ENCODE results near the gene FAM111B. TPM values are rescaled to one million over a fixed set of nuclear protein-coding genes. Genes with fewer than 3 reads are reported as not detected.
"Not testable (repeated sequence)": the region's sequence is repeated elsewhere in the genome, so short reads cannot be mapped to it uniquely, and the experiment has no call there.

The FAM111B gene
- total and polyA plus RNA-seq, 9 donors, result 0.12 to 1.9 (median 0.18) TPM; not detected in 2

- Histone ChIP-seq H3K36me3 (no peaks in the 10 kb centered on the region), H3K27me3 (no peaks in the 10 kb centered on the region), H3K9me3 (no peaks in the 10 kb centered on the region), H3K4me3 (no peak overlapping the region), H3K4me1 (ENCODE audit: insufficient read depth) (peaks cover 3% of the 10 kb centered on the region), H3K27ac (no peak overlapping the region)
- 7 to 12% (median 9%) methylated on average over 23 of the region's 23 CpGs for WGBS, 3 donors
- peak in 1 of 5 donors; percentile 11 for DNase-seq
- intact Hi-C loops (cut with DNase I), result no loop called here
- TF ChIP-seq EP300 (IDR thresholded peaks at IDR 0.05) (no peak), CTCF (IDR thresholded peaks at IDR 0.05) (no peak), POLR2A (IDR thresholded peaks at IDR 0.05) (no peak)
Observed at GRCh38 chr11:59102259-59102765, 4.7 kb upstream of the FAM111B start.

GRCh38 chr11:59107721-59108120 is 684 bp downstream of the FAM111B start:
- intact Hi-C loops (cut with DNase I); H3K27ac ChIP-seq; H3K4me1 ChIP-seq (ENCODE audit: insufficient read depth); H3K9me3 ChIP-seq; DNase-seq; H3K36me3 ChIP-seq; H3K4me3 ChIP-seq; H3K27me3 ChIP-seq: not testable (repeated sequence)
- 26 to 31% (median 29%) methylated on average over 10 of the region's 10 CpGs for whole genome bisulfite sequencing, 3 donors

- H3K27ac ChIP-seq, result no peak overlapping the region
- H3K27me3 ChIP-seq, result no peaks in the 10 kb centered on the region
- WGBS, 3 donors, result 69 to 83% (median 72%) methylated on average over 2 of the region's 2 CpGs
- no peak for DNase-seq
- intact Hi-C loops (cut with DNase I), result no loop called here
- no peaks in the 10 kb centered on the region for H3K36me3 ChIP-seq
- no peaks in the 10 kb centered on the region for H3K9me3 ChIP-seq
- TF ChIP-seq CTCF (IDR thresholded peaks at IDR 0.05) (no peak), EP300 (IDR thresholded peaks at IDR 0.05) (no peak), POLR2A (IDR thresholded peaks at IDR 0.05) (no peak)
- no peak overlapping the region for H3K4me3 ChIP-seq
- no peaks in the 10 kb centered on the region for H3K4me1 ChIP-seq (ENCODE audit: insufficient read depth)
Observed at GRCh38 chr11:59112494-59112893, 5.5 kb downstream of the FAM111B start.

GRCh38 chr11:59114344-59114743 is 7.3 kb downstream of the FAM111B start:
- intact Hi-C loops (cut with DNase I), result no loop called here
- DNase-seq, result no peak
- WGBS, 3 donors, result 98 to 99% (median 99%) methylated on average over 3 of the region's 3 CpGs
- no peaks in the 10 kb centered on the region for H3K4me1 ChIP-seq (ENCODE audit: insufficient read depth)
- H3K27ac ChIP-seq, result no peak overlapping the region
- H3K4me3 ChIP-seq, result no peak overlapping the region
- no peaks in the 10 kb centered on the region for H3K36me3 ChIP-seq
- no peaks in the 10 kb centered on the region for H3K9me3 ChIP-seq
- TF ChIP-seq EP300 (IDR thresholded peaks at IDR 0.05) (no peak), POLR2A (IDR thresholded peaks at IDR 0.05) (no peak), CTCF (IDR thresholded peaks at IDR 0.05) (no peak)
- no peaks in the 10 kb centered on the region for H3K27me3 ChIP-seq

GRCh38 chr11:59115553-59115952 is 8.5 kb downstream of the FAM111B start:
- no peaks in the 10 kb centered on the region for H3K27me3 ChIP-seq
- H3K27ac ChIP-seq, result no peak overlapping the region
- TF ChIP-seq CTCF (IDR thresholded peaks at IDR 0.05), result no peak
- no peak for TF ChIP-seq POLR2A (IDR thresholded peaks at IDR 0.05)
- TF ChIP-seq EP300 (IDR thresholded peaks at IDR 0.05), result no peak
- no peaks in the 10 kb centered on the region for H3K9me3 ChIP-seq
- WGBS, 3 donors, result 89 to 100% (median 91%) methylated on average over 1 of the region's 1 CpG
- no peak for DNase-seq
- no peaks in the 10 kb centered on the region for H3K4me1 ChIP-seq (ENCODE audit: insufficient read depth)
- H3K36me3 ChIP-seq, result no peaks in the 10 kb centered on the region
- intact Hi-C loops (cut with DNase I), result no loop called here
- H3K4me3 ChIP-seq, result no peak overlapping the region
